GM23248 (cell line): ENCODE measurements around the gene TEX51.

Experiments
- EZH2 ChIP-seq: fragments of 200-600 bp; sonication (generic); IDR thresholded peaks from 2 replicates; pipeline ENCODE4 v1.6.1; 2018; ENCODE audit warnings: antibody characterized with exemption, mild to moderate bottlenecking; ENCODE audit not compliant: insufficient read depth, poor library complexity, severe bottlenecking
- EZH2phosphoT487 ChIP-seq: fragments of 200-600 bp; sonication (generic); IDR thresholded peaks from 2 replicates; pipeline ENCODE4 v1.6.1; 2018; ENCODE audit warnings: antibody characterized with exemption, moderate library complexity, mild to moderate bottlenecking, low read depth; ENCODE audit not compliant: insufficient read depth

DNA sequence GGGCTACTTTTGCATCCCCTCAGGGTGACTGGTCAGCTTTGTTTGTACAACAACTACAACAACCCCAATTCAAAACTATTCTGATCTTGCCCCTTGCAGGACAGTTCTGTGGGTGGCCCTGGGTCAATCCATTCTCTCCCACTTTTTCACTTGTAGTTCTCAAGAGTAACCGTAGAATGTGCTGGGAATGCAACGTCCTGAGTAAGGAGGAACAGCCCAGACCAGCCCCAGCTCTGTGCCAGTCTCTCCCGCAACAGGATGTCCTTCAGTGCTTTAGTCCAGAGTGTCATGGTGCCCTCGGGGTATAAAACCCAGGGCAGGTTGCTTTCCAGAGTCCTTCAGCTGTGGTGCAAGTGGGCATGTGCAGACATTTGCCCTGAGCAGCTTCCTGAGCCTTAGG is 22.1 kb upstream of the TEX51 start:
- TF ChIP-seq EZH2phosphoT487, result no peak
- TF ChIP-seq EZH2, result no peak
